ENCODE measurements around the gene CDYL2. TPM values are rescaled to one million over a fixed set of nuclear protein-coding genes. Genes with fewer than 3 reads are reported as not detected.

The CDYL2 gene
- total RNA-seq, 1 donor from 2014 or later: 26.5 TPM

GRCh38 chr16:80841231-80841630 lies 36.8 kb upstream of the CDYL2 start:
- FAIRE-seq (no peak), DNase-seq (ENCODE audit: low read depth) (no peak)
- H3K27me3 ChIP-seq (ENCODE audit: insufficient read depth, low read length): no peaks in the 10 kb centered on the region
- no peaks in the 10 kb centered on the region for H3K36me3 ChIP-seq (ENCODE audit: insufficient read depth, low read length)
- H3K27ac Mint-ChIP-seq (ENCODE audit: unreplicated experiment): no peak overlapping the region
- H4K20me1 ChIP-seq (ENCODE audit: insufficient read depth, low read length): no peaks in the 10 kb centered on the region
- peaks cover 26% of the 10 kb centered on the region for H3K9me3 Mint-ChIP-seq (ENCODE audit: unreplicated experiment)
- H3K79me2 ChIP-seq (ENCODE audit: insufficient read depth, low read length): no peaks in the 10 kb centered on the region
- no peak overlapping the region for H3K9ac ChIP-seq (ENCODE audit: low read length)
- no peak for TF ChIP-seq EZH2 (IDR thresholded peaks at IDR 0.05; ENCODE audit: insufficient read depth, low read length)
- TF ChIP-seq CTCF (IDR thresholded peaks at IDR 0.05; ENCODE audit: insufficient read depth, low read depth, low read length): no peak
- no peaks in the 10 kb centered on the region for H3K4me1 ChIP-seq (ENCODE audit: insufficient read depth, low read length)
- H3K4me3 ChIP-seq (ENCODE audit: insufficient read depth, low read depth, low read length): no peak overlapping the region
- H3K4me2 ChIP-seq (ENCODE audit: low read length): no peak overlapping the region
- H3K4me1 Mint-ChIP-seq (ENCODE audit: low read depth, unreplicated experiment): peaks cover 6% of the 10 kb centered on the region
- no peak overlapping the region for H3K4me3 Mint-ChIP-seq (ENCODE audit: unreplicated experiment)
- H3K9me3 ChIP-seq (ENCODE audit: insufficient read depth, low read depth, low read length): no peaks in the 10 kb centered on the region
- H3K27me3 Mint-ChIP-seq (ENCODE audit: low read depth, unreplicated experiment): no peaks in the 10 kb centered on the region
- no peak overlapping the region for H3K27ac ChIP-seq (ENCODE audit: low read depth, low read length)
- no peaks in the 10 kb centered on the region for H3K36me3 Mint-ChIP-seq (ENCODE audit: low read depth, unreplicated experiment)
- no peak overlapping the region for H2AFZ ChIP-seq (ENCODE audit: low read depth, low read length)

DNA sequence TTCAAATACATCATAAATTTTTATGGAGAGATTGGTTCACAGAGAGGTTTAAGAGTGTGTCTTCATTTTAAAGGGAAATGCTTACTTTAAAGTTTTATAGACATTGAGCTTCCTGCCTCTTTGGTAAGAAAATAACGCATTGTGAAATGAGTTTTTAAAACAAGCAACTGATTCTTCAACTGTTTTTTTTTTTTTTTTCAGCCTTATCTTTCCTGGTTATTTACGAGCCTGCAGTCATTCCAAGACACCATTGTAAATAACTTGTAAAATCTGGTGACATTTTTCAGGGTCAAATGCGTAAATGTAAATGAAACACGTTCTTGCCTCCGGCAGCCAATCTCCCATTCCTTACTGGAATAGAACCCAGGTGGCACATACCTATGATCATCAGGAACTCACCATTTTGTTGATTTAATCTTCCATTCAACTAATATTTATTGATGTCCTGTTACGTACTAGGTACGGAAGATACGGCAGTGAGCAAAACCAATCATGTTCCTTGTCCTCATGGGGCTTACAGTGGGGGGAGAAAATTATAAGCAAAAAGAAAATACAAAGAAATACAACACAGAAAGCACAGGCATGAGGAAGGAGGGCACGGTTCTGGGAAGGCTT lies 33.2 kb upstream of the CDYL2 start:
- Histone ChIP-seq H3K79me2 (ENCODE audit: insufficient read depth, low read length) (no peaks in the 10 kb centered on the region), H3K9me3 (ENCODE audit: insufficient read depth, low read depth, low read length) (no peaks in the 10 kb centered on the region), H3K27me3 (ENCODE audit: insufficient read depth, low read length) (no peaks in the 10 kb centered on the region), H3K27ac (ENCODE audit: low read depth, low read length) (no peak overlapping the region), H3K9ac (ENCODE audit: low read length) (no peak overlapping the region), H3K36me3 (ENCODE audit: insufficient read depth, low read length) (no peaks in the 10 kb centered on the region), H3K4me2 (ENCODE audit: low read length) (no peak overlapping the region), H3K4me3 (ENCODE audit: insufficient read depth, low read depth, low read length) (no peak overlapping the region), H4K20me1 (ENCODE audit: insufficient read depth, low read length) (no peaks in the 10 kb centered on the region), H3K4me1 (ENCODE audit: insufficient read depth, low read length) (no peaks in the 10 kb centered on the region), H2AFZ (ENCODE audit: low read depth, low read length) (no peak overlapping the region)
- FAIRE-seq (no peak), DNase-seq (ENCODE audit: low read depth) (no peak)
- H3K27me3 Mint-ChIP-seq (ENCODE audit: low read depth, unreplicated experiment): peaks cover 2% of the 10 kb centered on the region
- H3K27ac Mint-ChIP-seq (ENCODE audit: unreplicated experiment): no peak overlapping the region
- H3K9me3 Mint-ChIP-seq (ENCODE audit: unreplicated experiment): peaks cover 14% of the 10 kb centered on the region
- no peak overlapping the region for H3K4me3 Mint-ChIP-seq (ENCODE audit: unreplicated experiment)
- H3K4me1 Mint-ChIP-seq (ENCODE audit: low read depth, unreplicated experiment): peaks cover 10% of the 10 kb centered on the region
- no peaks in the 10 kb centered on the region for H3K36me3 Mint-ChIP-seq (ENCODE audit: low read depth, unreplicated experiment)
- TF ChIP-seq EZH2 (IDR thresholded peaks at IDR 0.05; ENCODE audit: insufficient read depth, low read length) (no peak), CTCF (IDR thresholded peaks at IDR 0.05; ENCODE audit: insufficient read depth, low read depth, low read length) (no peak)

GRCh38 chr16:80836846-80837245 lies 32.4 kb upstream of the CDYL2 start:
- TF ChIP-seq CTCF (IDR thresholded peaks at IDR 0.05; ENCODE audit: insufficient read depth, low read depth, low read length): no peak
- TF ChIP-seq EZH2 (IDR thresholded peaks at IDR 0.05; ENCODE audit: insufficient read depth, low read length): no peak
- H3K9ac ChIP-seq (ENCODE audit: low read length): no peak overlapping the region
- H3K4me2 ChIP-seq (ENCODE audit: low read length): no peak overlapping the region
- Mint-ChIP-seq H3K4me1 (ENCODE audit: low read depth, unreplicated experiment) (peaks cover 10% of the 10 kb centered on the region), H3K36me3 (ENCODE audit: low read depth, unreplicated experiment) (no peaks in the 10 kb centered on the region), H3K4me3 (ENCODE audit: unreplicated experiment) (no peak overlapping the region), H3K27me3 (ENCODE audit: low read depth, unreplicated experiment) (peaks cover 2% of the 10 kb centered on the region), H3K27ac (ENCODE audit: unreplicated experiment) (peak overlapping the region; percentile 86), H3K9me3 (ENCODE audit: unreplicated experiment) (peaks cover 10% of the 10 kb centered on the region)
- DNase-seq (ENCODE audit: low read depth) (no peak), FAIRE-seq (no peak)
- H2AFZ ChIP-seq (ENCODE audit: low read depth, low read length): no peak overlapping the region
- H3K9me3 ChIP-seq (ENCODE audit: insufficient read depth, low read depth, low read length): no peaks in the 10 kb centered on the region
- H3K79me2 ChIP-seq (ENCODE audit: insufficient read depth, low read length): no peaks in the 10 kb centered on the region
- no peak overlapping the region for H3K4me3 ChIP-seq (ENCODE audit: insufficient read depth, low read depth, low read length)
- H3K27me3 ChIP-seq (ENCODE audit: insufficient read depth, low read length): no peaks in the 10 kb centered on the region
- H4K20me1 ChIP-seq (ENCODE audit: insufficient read depth, low read length): no peaks in the 10 kb centered on the region
- no peak overlapping the region for H3K27ac ChIP-seq (ENCODE audit: low read depth, low read length)
- H3K36me3 ChIP-seq (ENCODE audit: insufficient read depth, low read length): no peaks in the 10 kb centered on the region
- no peaks in the 10 kb centered on the region for H3K4me1 ChIP-seq (ENCODE audit: insufficient read depth, low read length)
